Measurements from ENCODE around the gene PDSS2.
A peak's percentile ranks its signal among the peaks of the same experiment; 100 is the strongest.

Gene PDSS2

GRCh38 chr6:107114926-107115694, 344.3 kb downstream of the PDSS2 start, which contains the start of gene BEND3:
Gene BEND3 (minus strand): TSS chr6:107115515. CDS start chr6:107099285, 16,230 bp downstream.
- TF ChIP-seq SPI1 (IDR thresholded peaks at IDR 0.05; ENCODE audit: low read depth, low read length) = no peak
- TF ChIP-seq PAX5 (IDR thresholded peaks at IDR 0.05; ENCODE audit: insufficient read depth, low read length, severe bottlenecking) = no peak
- TF ChIP-seq POU2F2 (IDR thresholded peaks at IDR 0.05; ENCODE audit: low read depth, low read length) = no peak
- no peak for TF ChIP-seq POLR2AphosphoS5 (IDR thresholded peaks at IDR 0.05; ENCODE audit: low read depth, low read length)
- no peak for TF ChIP-seq TAF1 (IDR thresholded peaks at IDR 0.05; ENCODE audit: low read depth, low read length)
- FAIRE-seq (no peak), DNase-seq (ENCODE audit: insufficient read length, low spot score) (peak; percentile 46)

- TF ChIP-seq POU2F2 (IDR thresholded peaks at IDR 0.05; ENCODE audit: low read depth, low read length) (0 out of 2 replicates have a peak, but pooled peaks have one; percentile 14), POLR2A (IDR thresholded peaks at IDR 0.05; ENCODE audit: low read depth, low read length) (no peak), PAX5 (IDR thresholded peaks at IDR 0.05; ENCODE audit: insufficient read depth, low read length, severe bottlenecking) (peak; percentile 7)
- FAIRE-seq = peak; percentile 95
- peak; percentile 82 for DNase-seq (ENCODE audit: insufficient read length, low spot score)
Measured at GRCh38 chr6:107114213-107114925, 345.0 kb downstream of the PDSS2 start.

GRCh38 chr6:107110200-107110599, 349.2 kb downstream of the PDSS2 start:
- no peak for DNase-seq (ENCODE audit: insufficient read length, low spot score)
- TF ChIP-seq PAX5 (IDR thresholded peaks at IDR 0.05; ENCODE audit: insufficient read depth, low read length, severe bottlenecking) (no peak), POLR2A (IDR thresholded peaks at IDR 0.05; ENCODE audit: low read depth, low read length) (no peak), POLR2AphosphoS5 (IDR thresholded peaks at IDR 0.05; ENCODE audit: low read depth, low read length) (no peak), TAF1 (IDR thresholded peaks at IDR 0.05; ENCODE audit: low read depth, low read length) (no peak), SPI1 (IDR thresholded peaks at IDR 0.05; ENCODE audit: low read depth, low read length) (no peak), POU2F2 (IDR thresholded peaks at IDR 0.05; ENCODE audit: low read depth, low read length) (no peak)
- no peak for FAIRE-seq

GRCh38 chr6:107108201-107108890, 351.0 kb downstream of the PDSS2 start:
- FAIRE-seq = no peak
- DNase-seq (ENCODE audit: insufficient read length, low spot score) = no peak
- TF ChIP-seq POU2F2 (IDR thresholded peaks at IDR 0.05; ENCODE audit: low read depth, low read length) (no peak), POLR2A (IDR thresholded peaks at IDR 0.05; ENCODE audit: low read depth, low read length) (no peak), TAF1 (IDR thresholded peaks at IDR 0.05; ENCODE audit: low read depth, low read length) (no peak), POLR2AphosphoS5 (IDR thresholded peaks at IDR 0.05; ENCODE audit: low read depth, low read length) (no peak), SPI1 (IDR thresholded peaks at IDR 0.05; ENCODE audit: low read depth, low read length) (no peak), PAX5 (IDR thresholded peaks at IDR 0.05; ENCODE audit: insufficient read depth, low read length, severe bottlenecking) (no peak)

- TF ChIP-seq SPI1 (IDR thresholded peaks at IDR 0.05; ENCODE audit: low read depth, low read length) = no peak
- TF ChIP-seq POLR2A (IDR thresholded peaks at IDR 0.05; ENCODE audit: low read depth, low read length) = no peak
- TF ChIP-seq POLR2AphosphoS5 (IDR thresholded peaks at IDR 0.05; ENCODE audit: low read depth, low read length) = no peak
- TF ChIP-seq POU2F2 (IDR thresholded peaks at IDR 0.05; ENCODE audit: low read depth, low read length) = no peak
- TF ChIP-seq PAX5 (IDR thresholded peaks at IDR 0.05; ENCODE audit: insufficient read depth, low read length, severe bottlenecking) = no peak
- TF ChIP-seq TAF1 (IDR thresholded peaks at IDR 0.05; ENCODE audit: low read depth, low read length) = no peak
- no peak for DNase-seq (ENCODE audit: insufficient read length, low spot score)
- FAIRE-seq = no peak
Measured at GRCh38 chr6:107107791-107108190, 351.6 kb downstream of the PDSS2 start.

GRCh38 chr6:107106165-107106564, 353.2 kb downstream of the PDSS2 start:
- no peak for FAIRE-seq
- TF ChIP-seq TAF1 (IDR thresholded peaks at IDR 0.05; ENCODE audit: low read depth, low read length) = no peak
- TF ChIP-seq SPI1 (IDR thresholded peaks at IDR 0.05; ENCODE audit: low read depth, low read length) = no peak
- no peak for TF ChIP-seq POU2F2 (IDR thresholded peaks at IDR 0.05; ENCODE audit: low read depth, low read length)
- no peak for TF ChIP-seq PAX5 (IDR thresholded peaks at IDR 0.05; ENCODE audit: insufficient read depth, low read length, severe bottlenecking)
- no peak for TF ChIP-seq POLR2AphosphoS5 (IDR thresholded peaks at IDR 0.05; ENCODE audit: low read depth, low read length)
- no peak for TF ChIP-seq POLR2A (IDR thresholded peaks at IDR 0.05; ENCODE audit: low read depth, low read length)
- no peak for DNase-seq (ENCODE audit: insufficient read length, low spot score)

- no peak for TF ChIP-seq POU2F2 (IDR thresholded peaks at IDR 0.05; ENCODE audit: low read depth, low read length)
- no peak for TF ChIP-seq PAX5 (IDR thresholded peaks at IDR 0.05; ENCODE audit: insufficient read depth, low read length, severe bottlenecking)
- no peak for TF ChIP-seq POLR2A (IDR thresholded peaks at IDR 0.05; ENCODE audit: low read depth, low read length)
- no peak for TF ChIP-seq POLR2AphosphoS5 (IDR thresholded peaks at IDR 0.05; ENCODE audit: low read depth, low read length)
- no peak for TF ChIP-seq TAF1 (IDR thresholded peaks at IDR 0.05; ENCODE audit: low read depth, low read length)
- TF ChIP-seq SPI1 (IDR thresholded peaks at IDR 0.05; ENCODE audit: low read depth, low read length) = no peak
- FAIRE-seq = no peak
- DNase-seq (ENCODE audit: insufficient read length, low spot score) = no peak
Measured at GRCh38 chr6:107105511-107106116, 353.8 kb downstream of the PDSS2 start.

- TF ChIP-seq TAF1 (IDR thresholded peaks at IDR 0.05; ENCODE audit: low read depth, low read length) (no peak), POLR2A (IDR thresholded peaks at IDR 0.05; ENCODE audit: low read depth, low read length) (no peak), SPI1 (IDR thresholded peaks at IDR 0.05; ENCODE audit: low read depth, low read length) (no peak), POU2F2 (IDR thresholded peaks at IDR 0.05; ENCODE audit: low read depth, low read length) (no peak), POLR2AphosphoS5 (IDR thresholded peaks at IDR 0.05; ENCODE audit: low read depth, low read length) (no peak), PAX5 (IDR thresholded peaks at IDR 0.05; ENCODE audit: insufficient read depth, low read length, severe bottlenecking) (no peak)
- FAIRE-seq (peak; percentile 81), DNase-seq (ENCODE audit: insufficient read length, low spot score) (no peak)
Measured at GRCh38 chr6:107103082-107103481, 356.3 kb downstream of the PDSS2 start.

All from GM12891 (cell line).